ENCODE results near the gene AIFM3. TPM values are rescaled to one million over a fixed set of nuclear protein-coding genes. Genes with fewer than 3 reads are reported as not detected.

AIFM3 gene
- total and polyA plus RNA-seq, 2 experiments from 2014 or later, result 0.45 to 1.5 TPM

DNA sequence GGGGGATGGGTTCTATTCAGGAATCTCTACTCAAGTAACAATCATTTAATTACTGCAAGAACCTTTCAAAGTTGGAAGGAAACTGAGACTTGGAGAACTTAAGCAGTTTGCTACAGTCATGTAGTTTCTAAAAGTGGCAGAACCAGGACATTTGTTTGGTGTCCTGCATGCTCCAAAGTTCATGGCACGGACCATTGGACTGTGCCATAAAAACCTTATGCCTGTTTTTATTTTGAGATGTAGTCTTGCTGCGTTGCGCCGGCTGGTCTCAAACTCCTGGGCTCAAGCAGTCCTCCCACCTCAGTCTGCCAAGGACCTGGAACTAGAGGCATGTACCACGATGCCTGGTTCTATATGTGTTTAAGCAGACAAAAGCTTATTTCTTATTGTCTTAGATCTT lies 18.6 kb upstream of the AIFM3 start (continued):
- TF ChIP-seq, protein P1, sequence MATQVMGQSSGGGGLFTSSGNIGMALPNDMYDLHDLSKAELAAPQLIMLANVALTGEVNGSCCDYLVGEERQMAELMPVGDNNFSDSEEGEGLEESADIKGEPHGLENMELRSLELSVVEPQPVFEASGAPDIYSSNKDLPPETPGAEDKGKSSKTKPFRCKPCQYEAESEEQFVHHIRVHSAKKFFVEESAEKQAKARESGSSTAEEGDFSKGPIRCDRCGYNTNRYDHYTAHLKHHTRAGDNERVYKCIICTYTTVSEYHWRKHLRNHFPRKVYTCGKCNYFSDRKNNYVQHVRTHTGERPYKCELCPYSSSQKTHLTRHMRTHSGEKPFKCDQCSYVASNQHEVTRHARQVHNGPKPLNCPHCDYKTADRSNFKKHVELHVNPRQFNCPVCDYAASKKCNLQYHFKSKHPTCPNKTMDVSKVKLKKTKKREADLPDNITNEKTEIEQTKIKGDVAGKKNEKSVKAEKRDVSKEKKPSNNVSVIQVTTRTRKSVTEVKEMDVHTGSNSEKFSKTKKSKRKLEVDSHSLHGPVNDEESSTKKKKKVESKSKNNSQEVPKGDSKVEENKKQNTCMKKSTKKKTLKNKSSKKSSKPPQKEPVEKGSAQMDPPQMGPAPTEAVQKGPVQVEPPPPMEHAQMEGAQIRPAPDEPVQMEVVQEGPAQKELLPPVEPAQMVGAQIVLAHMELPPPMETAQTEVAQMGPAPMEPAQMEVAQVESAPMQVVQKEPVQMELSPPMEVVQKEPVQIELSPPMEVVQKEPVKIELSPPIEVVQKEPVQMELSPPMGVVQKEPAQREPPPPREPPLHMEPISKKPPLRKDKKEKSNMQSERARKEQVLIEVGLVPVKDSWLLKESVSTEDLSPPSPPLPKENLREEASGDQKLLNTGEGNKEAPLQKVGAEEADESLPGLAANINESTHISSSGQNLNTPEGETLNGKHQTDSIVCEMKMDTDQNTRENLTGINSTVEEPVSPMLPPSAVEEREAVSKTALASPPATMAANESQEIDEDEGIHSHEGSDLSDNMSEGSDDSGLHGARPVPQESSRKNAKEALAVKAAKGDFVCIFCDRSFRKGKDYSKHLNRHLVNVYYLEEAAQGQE (IDR thresholded peaks at IDR 0.05; ENCODE audit: unreplicated experiment), result no peak

DNA sequence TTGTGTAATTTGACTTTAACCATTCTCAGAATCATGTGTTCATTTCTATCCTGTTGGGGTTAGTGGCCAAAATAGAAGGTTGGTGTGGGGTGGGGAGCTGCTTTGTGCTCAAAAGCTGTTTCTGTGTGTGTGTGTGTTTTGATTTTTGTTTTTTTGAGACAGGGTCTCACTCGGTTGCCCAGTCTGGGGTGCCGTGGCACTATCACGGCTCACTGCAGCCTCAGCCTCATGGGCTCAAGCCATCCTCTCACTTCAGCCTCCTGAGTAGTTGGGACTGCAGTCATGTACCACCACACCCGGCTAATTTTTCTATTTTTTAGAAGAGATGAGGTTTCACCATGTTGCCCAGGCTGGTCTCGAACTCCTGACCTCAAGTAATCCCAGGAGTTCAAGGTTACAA lies 18.1 kb upstream of the AIFM3 start:
- H3K36me3 Mint-ChIP-seq (ENCODE audit: low read depth), result peaks cover 42% of the 10 kb centered on the region
- TF ChIP-seq JUNB (IDR thresholded peaks at IDR 0.05; ENCODE audit: unreplicated experiment), result no peak
- TF ChIP-seq CREB1 (CRISPR knock-in tag; IDR thresholded peaks at IDR 0.05; ENCODE audit: low read depth), result no peak
- TF ChIP-seq NANOG (IDR thresholded peaks at IDR 0.05; ENCODE audit: borderline replicate concordance), result no peak
- TF ChIP-seq POLR2AphosphoS5 (IDR thresholded peaks at IDR 0.05; ENCODE audit: low read depth), result no peak
- TF ChIP-seq, protein P2, sequence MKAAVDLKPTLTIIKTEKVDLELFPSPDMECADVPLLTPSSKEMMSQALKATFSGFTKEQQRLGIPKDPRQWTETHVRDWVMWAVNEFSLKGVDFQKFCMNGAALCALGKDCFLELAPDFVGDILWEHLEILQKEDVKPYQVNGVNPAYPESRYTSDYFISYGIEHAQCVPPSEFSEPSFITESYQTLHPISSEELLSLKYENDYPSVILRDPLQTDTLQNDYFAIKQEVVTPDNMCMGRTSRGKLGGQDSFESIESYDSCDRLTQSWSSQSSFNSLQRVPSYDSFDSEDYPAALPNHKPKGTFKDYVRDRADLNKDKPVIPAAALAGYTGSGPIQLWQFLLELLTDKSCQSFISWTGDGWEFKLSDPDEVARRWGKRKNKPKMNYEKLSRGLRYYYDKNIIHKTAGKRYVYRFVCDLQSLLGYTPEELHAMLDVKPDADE (IDR thresholded peaks at IDR 0.05), result no peak
- TF ChIP-seq, protein P3, sequence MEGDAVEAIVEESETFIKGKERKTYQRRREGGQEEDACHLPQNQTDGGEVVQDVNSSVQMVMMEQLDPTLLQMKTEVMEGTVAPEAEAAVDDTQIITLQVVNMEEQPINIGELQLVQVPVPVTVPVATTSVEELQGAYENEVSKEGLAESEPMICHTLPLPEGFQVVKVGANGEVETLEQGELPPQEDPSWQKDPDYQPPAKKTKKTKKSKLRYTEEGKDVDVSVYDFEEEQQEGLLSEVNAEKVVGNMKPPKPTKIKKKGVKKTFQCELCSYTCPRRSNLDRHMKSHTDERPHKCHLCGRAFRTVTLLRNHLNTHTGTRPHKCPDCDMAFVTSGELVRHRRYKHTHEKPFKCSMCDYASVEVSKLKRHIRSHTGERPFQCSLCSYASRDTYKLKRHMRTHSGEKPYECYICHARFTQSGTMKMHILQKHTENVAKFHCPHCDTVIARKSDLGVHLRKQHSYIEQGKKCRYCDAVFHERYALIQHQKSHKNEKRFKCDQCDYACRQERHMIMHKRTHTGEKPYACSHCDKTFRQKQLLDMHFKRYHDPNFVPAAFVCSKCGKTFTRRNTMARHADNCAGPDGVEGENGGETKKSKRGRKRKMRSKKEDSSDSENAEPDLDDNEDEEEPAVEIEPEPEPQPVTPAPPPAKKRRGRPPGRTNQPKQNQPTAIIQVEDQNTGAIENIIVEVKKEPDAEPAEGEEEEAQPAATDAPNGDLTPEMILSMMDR (conservative IDR thresholded peaks at IDR 0.05; ENCODE audit: low read depth in 2 of 2), result no peak
- TF ChIP-seq ZNF331 (CRISPR knock-in tag; IDR thresholded peaks at IDR 0.05; ENCODE audit: low read depth), result no peak
- no peak for TF ChIP-seq EZH2 (IDR thresholded peaks at IDR 0.05; ENCODE audit: low read depth, unreplicated experiment)
- TF ChIP-seq, protein P4, sequence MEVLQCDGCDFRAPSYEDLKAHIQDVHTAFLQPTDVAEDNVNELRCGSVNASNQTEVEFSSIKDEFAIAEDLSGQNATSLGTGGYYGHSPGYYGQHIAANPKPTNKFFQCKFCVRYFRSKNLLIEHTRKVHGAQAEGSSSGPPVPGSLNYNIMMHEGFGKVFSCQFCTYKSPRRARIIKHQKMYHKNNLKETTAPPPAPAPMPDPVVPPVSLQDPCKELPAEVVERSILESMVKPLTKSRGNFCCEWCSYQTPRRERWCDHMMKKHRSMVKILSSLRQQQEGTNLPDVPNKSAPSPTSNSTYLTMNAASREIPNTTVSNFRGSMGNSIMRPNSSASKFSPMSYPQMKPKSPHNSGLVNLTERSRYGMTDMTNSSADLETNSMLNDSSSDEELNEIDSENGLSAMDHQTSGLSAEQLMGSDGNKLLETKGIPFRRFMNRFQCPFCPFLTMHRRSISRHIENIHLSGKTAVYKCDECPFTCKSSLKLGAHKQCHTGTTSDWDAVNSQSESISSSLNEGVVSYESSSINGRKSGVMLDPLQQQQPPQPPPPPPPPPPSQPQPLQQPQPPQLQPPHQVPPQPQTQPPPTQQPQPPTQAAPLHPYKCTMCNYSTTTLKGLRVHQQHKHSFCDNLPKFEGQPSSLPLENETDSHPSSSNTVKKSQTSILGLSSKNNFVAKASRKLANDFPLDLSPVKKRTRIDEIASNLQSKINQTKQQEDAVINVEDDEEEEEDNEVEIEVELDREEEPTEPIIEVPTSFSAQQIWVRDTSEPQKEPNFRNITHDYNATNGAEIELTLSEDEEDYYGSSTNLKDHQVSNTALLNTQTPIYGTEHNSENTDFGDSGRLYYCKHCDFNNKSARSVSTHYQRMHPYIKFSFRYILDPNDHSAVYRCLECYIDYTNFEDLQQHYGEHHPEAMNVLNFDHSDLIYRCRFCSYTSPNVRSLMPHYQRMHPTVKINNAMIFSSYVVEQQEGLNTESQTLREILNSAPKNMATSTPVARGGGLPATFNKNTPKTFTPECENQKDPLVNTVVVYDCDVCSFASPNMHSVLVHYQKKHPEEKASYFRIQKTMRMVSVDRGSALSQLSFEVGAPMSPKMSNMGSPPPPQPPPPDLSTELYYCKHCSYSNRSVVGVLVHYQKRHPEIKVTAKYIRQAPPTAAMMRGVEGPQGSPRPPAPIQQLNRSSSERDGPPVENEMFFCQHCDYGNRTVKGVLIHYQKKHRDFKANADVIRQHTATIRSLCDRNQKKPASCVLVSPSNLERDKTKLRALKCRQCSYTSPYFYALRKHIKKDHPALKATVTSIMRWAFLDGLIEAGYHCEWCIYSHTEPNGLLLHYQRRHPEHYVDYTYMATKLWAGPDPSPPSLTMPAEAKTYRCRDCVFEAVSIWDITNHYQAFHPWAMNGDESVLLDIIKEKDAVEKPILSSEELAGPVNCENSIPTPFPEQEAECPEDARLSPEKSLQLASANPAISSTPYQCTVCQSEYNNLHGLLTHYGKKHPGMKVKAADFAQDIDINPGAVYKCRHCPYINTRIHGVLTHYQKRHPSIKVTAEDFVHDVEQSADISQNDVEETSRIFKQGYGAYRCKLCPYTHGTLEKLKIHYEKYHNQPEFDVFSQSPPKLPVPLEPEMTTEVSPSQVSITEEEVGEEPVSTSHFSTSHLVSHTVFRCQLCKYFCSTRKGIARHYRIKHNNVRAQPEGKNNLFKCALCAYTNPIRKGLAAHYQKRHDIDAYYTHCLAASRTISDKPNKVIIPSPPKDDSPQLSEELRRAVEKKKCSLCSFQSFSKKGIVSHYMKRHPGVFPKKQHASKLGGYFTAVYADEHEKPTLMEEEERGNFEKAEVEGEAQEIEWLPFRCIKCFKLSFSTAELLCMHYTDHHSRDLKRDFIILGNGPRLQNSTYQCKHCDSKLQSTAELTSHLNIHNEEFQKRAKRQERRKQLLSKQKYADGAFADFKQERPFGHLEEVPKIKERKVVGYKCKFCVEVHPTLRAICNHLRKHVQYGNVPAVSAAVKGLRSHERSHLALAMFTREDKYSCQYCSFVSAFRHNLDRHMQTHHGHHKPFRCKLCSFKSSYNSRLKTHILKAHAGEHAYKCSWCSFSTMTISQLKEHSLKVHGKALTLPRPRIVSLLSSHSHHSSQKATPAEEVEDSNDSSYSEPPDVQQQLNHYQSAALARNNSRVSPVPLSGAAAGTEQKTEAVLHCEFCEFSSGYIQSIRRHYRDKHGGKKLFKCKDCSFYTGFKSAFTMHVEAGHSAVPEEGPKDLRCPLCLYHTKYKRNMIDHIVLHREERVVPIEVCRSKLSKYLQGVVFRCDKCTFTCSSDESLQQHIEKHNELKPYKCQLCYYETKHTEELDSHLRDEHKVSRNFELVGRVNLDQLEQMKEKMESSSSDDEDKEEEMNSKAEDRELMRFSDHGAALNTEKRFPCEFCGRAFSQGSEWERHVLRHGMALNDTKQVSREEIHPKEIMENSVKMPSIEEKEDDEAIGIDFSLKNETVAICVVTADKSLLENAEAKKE (CRISPR knock-in tag; IDR thresholded peaks at IDR 0.05), result no peak
- peaks cover 21% of the 10 kb centered on the region for H3K36me3 ChIP-seq (ENCODE audit: insufficient read depth)
- no peaks in the 10 kb centered on the region for H3K27me3 ChIP-seq (ENCODE audit: insufficient read depth)
- H3K4me3 Mint-ChIP-seq, result no peak overlapping the region
- no peak for ATAC-seq
- no peak overlapping the region for H3K4me3 ChIP-seq
- H4K20me1 ChIP-seq (replicated peaks; ENCODE audit: insufficient read depth), result peaks cover 76% of the 10 kb centered on the region
- no peaks in the 10 kb centered on the region for H3K9me3 Mint-ChIP-seq
- no peaks in the 10 kb centered on the region for H3K9me2 ChIP-seq (ENCODE audit: insufficient read depth)
- H3K79me2 ChIP-seq (replicated peaks; ENCODE audit: insufficient read depth), result peaks cover 77% of the 10 kb centered on the region
- peaks cover 3% of the 10 kb centered on the region for H3K27me3 Mint-ChIP-seq (ENCODE audit: insufficient read depth, low read depth, poor library complexity)
- H3K27ac ChIP-seq (ENCODE audit: low read depth), result no peak overlapping the region
- no peak for DNase-seq (ENCODE audit: low spot score)
- peaks cover 7% of the 10 kb centered on the region; the same call in 1 of the 2 replicates for H3F3A ChIP-seq (replicated peaks; ENCODE audit: low read depth)
- peaks cover 15% of the 10 kb centered on the region; the same call in 2 of the 3 replicates for H3K4me1 Mint-ChIP-seq
- H3K4me2 ChIP-seq, result no peak overlapping the region
- H3K4me1 ChIP-seq (ENCODE audit: insufficient read depth), result peaks cover 8% of the 10 kb centered on the region; the same call in 1 of the 2 replicates
- no peak overlapping the region for H2AFZ ChIP-seq
- H3K27ac Mint-ChIP-seq, result no peak overlapping the region
